ENCODE measurements around the gene EXTL1. TPM values are rescaled to one million over a fixed set of nuclear protein-coding genes. Genes with fewer than 3 reads are reported as not detected.

The EXTL1 gene
- total and polyA plus RNA-seq, 4 donors = 2.3 to 14.8 (median 7.9) TPM

DNA sequence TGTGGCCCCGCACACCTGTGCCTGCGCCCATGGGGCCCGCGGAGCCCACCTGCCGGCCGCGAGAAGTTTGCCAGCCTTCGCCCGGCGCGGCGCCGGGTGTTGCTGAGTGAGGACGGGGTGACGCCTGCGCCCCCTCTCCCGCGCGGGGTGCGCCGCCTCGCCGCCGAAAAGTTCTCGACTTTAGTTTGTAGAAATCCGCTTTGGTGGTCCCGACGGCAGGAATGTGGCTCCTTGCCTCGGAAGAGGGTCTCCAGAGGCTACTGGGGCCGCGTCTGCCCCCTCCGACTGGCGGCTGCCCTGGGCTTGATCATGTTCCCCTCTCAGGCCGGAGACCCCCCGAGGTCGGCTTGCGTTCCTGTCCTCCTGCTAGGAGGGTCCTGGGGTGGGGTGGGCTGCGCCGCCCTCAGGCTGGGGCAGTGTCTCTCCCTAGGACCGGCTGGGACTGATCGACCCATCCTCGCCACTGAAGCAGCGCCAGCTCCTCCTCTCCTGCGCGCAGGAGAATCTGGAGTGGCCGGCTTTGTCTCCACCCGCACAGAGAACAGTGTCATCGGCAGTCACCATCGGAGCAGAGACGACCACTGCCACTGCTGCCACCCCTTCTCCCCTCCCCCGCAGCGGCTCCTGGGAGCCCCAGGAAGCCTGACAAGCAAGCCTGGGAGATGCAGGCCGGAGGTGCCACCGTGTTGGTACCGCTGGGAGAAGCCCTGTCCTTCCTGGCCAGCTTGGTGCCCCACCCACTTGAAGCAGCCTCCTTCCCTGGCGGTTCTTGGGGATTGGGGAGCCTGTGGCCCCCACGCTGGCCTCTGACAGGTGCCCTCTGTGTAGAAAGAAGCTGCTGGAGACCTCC lies 24.9 kb downstream of the EXTL1 start:
- H3K36me3 ChIP-seq (ENCODE audit: control insufficient read depth, insufficient read depth, low read length) = no peaks in the 10 kb centered on the region
- H3K4me1 ChIP-seq (ENCODE audit: control insufficient read depth, insufficient read depth, low read length) = peaks cover 20% of the 10 kb centered on the region
- 3% methylated on average over 57 of the region's 57 CpGs for WGBS (ENCODE audit: insufficient coverage)
- H3K4me3 ChIP-seq (ENCODE audit: low read depth, low read length) = no peak overlapping the region
- DNase-seq (ENCODE audit: low read depth in 4 of 6, low spot score in 6 of 6) = no peak
- H3K27ac ChIP-seq (ENCODE audit: low read depth, low read length) = no peak overlapping the region
- H3K27me3 ChIP-seq (ENCODE audit: control insufficient read depth, insufficient read depth, low read length) = peaks cover 47% of the 10 kb centered on the region
- H3K9me3 ChIP-seq (ENCODE audit: control insufficient read depth, insufficient read depth, low read length) = no peaks in the 10 kb centered on the region

DNA sequence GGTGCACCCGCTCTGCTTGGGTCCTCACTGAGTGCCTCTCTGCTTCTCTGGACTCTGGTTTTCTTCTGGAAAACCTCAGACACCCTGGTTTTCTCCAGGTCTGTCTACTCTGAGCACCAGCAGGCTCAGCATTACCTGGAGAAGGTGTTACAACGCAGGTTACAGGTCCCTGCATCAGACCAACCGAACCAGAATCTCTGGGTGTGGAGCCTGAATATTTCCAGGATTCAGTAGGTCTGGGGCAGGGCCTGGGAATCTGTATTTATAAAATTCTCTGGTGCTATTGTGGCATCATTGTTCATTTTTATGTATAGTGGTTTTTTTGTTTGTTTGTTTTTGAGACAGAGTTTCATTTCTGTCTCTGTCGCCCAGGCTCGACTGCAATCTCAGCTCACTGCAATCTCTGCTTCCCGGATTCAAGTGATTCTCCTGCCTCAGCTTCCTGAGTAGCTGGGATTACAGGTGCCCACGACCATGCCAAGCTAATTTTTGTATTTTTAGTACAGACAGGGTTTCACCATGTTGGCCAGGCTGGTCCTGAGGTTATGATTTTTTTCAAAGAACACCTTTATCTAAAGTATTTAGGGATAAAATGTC lies 25.8 kb downstream of the EXTL1 start:
- Histone ChIP-seq H3K4me1 (ENCODE audit: control insufficient read depth, insufficient read depth, low read length) (peaks cover 20% of the 10 kb centered on the region), H3K27ac (ENCODE audit: low read depth, low read length) (no peak overlapping the region), H3K36me3 (ENCODE audit: control insufficient read depth, insufficient read depth, low read length) (no peaks in the 10 kb centered on the region), H3K4me3 (ENCODE audit: low read depth, low read length) (no peak overlapping the region), H3K27me3 (ENCODE audit: control insufficient read depth, insufficient read depth, low read length) (peaks cover 47% of the 10 kb centered on the region), H3K9me3 (ENCODE audit: control insufficient read depth, insufficient read depth, low read length) (no peaks in the 10 kb centered on the region)
- WGBS (ENCODE audit: insufficient coverage) = 69% methylated on average over 6 of the region's 7 CpGs
- no peak for DNase-seq (ENCODE audit: low read depth in 4 of 6, low spot score in 6 of 6)

DNA sequence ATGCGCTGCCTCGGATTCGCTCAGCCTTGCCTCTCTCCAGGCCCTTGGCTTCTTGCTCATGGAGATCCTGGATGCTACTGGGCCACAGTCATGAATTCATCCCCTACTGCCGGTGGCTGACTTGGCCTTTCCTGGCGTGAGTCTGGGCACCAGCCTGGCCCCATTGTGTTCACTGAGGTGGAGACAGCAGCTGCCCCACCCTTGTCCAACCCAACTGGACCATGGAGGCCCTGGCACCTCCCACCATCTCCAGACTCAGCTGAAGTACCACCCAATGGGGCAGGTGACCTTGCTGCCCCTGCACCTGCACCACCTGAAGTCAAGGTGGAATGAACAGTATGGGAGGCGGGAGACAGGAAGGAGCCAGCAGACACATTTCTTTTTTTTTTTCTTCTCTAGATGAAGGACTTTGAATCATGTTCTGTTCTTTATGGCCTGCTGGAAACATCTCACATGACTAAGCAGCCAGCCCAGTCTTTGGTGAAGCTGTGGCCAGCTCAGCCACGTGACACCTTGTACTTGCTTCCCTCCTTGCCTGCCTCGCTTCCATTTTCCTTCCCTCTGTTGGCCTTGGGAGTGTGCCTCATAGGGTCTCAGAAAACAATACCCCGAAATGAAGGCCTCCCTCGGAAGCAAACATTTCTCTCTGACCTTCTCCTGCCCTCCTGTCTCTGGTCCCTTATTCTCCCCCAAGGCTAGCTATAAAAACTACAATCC lies 28.1 kb downstream of the EXTL1 start:
- Histone ChIP-seq H3K4me3 (ENCODE audit: low read depth, low read length) (no peak overlapping the region), H3K27me3 (ENCODE audit: control insufficient read depth, insufficient read depth, low read length) (peaks cover 37% of the 10 kb centered on the region)
- 69% methylated on average over 9 of the region's 10 CpGs for WGBS (ENCODE audit: insufficient coverage)

GRCh38 chr1:26050248-26050640 lies 28.7 kb downstream of the EXTL1 start:
- H3K9me3 ChIP-seq (ENCODE audit: control insufficient read depth, insufficient read depth, low read length) = no peaks in the 10 kb centered on the region
- no CpG with 5 or more reads among the region's 6 CpGs for WGBS (ENCODE audit: insufficient coverage)
- H3K4me3 ChIP-seq (ENCODE audit: low read depth, low read length) = no peak overlapping the region
- no peak for DNase-seq (ENCODE audit: low read depth in 4 of 6, low spot score in 6 of 6)
- H3K27ac ChIP-seq (ENCODE audit: low read depth, low read length) = no peak overlapping the region
- no peaks in the 10 kb centered on the region for H3K36me3 ChIP-seq (ENCODE audit: control insufficient read depth, insufficient read depth, low read length)
- peaks cover 16% of the 10 kb centered on the region for H3K4me1 ChIP-seq (ENCODE audit: control insufficient read depth, insufficient read depth, low read length)
- H3K27me3 ChIP-seq (ENCODE audit: control insufficient read depth, insufficient read depth, low read length) = peaks cover 32% of the 10 kb centered on the region

More for the DNA sequence above, 28.1 kb downstream of the EXTL1 start:
- DNase-seq (ENCODE audit: low read depth in 4 of 6, low spot score in 6 of 6) = no peak
- H3K36me3 ChIP-seq (ENCODE audit: control insufficient read depth, insufficient read depth, low read length) = no peaks in the 10 kb centered on the region
- H3K4me1 ChIP-seq (ENCODE audit: control insufficient read depth, insufficient read depth, low read length) = peaks cover 20% of the 10 kb centered on the region
- no peak overlapping the region for H3K27ac ChIP-seq (ENCODE audit: low read depth, low read length)
- no peaks in the 10 kb centered on the region for H3K9me3 ChIP-seq (ENCODE audit: control insufficient read depth, insufficient read depth, low read length)

DNA sequence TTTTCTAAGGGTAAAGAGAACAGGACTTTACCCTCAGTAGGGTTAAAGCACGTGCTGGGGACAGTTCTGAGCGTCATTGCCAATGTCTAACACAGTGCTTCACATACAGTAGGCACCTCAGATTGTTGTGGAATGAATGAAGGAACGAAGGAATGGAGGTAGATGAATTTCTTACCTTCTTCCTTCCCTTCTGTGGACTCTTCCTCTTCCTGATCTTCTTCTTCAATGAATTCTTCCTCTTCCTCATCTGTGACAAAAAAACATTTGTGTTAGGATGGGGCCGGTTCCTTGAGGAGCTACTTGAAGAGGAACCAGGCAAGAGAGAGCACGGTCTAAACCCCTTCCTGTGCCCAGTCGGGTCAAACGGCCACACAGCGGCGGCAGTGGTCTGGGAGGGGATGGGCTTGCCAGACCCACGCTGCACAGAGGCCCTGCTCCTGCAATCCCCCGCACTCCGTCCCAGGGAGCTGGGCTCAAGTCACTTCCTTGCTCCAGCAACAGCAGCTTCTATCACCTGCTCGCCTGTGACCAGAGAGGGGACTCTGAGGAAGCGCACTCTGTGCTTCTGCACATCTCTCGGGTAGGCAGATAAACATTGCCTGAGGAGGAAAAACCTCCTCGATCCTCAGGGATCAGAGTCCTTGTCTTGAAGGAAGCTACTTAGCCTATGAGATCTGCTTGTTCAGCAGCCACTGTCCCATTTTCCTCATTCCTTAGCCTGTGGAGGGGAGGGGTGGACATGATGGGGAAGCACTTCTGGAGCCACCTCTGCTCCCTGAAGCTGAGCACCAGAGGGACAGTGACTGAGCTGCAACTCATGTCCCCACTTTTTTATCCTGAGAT lies 32.4 kb downstream of the EXTL1 start:
- peaks cover 8% of the 10 kb centered on the region for H3K27me3 ChIP-seq (ENCODE audit: control insufficient read depth, insufficient read depth, low read length)
- 19% methylated on average over 13 of the region's 16 CpGs for WGBS (ENCODE audit: insufficient coverage)
- no peaks in the 10 kb centered on the region for H3K36me3 ChIP-seq (ENCODE audit: control insufficient read depth, insufficient read depth, low read length)
- no peaks in the 10 kb centered on the region for H3K9me3 ChIP-seq (ENCODE audit: control insufficient read depth, insufficient read depth, low read length)
- no peak for DNase-seq (ENCODE audit: low read depth in 4 of 6, low spot score in 6 of 6)
- H3K4me3 ChIP-seq (ENCODE audit: low read depth, low read length) = no peak overlapping the region
- H3K4me1 ChIP-seq (ENCODE audit: control insufficient read depth, insufficient read depth, low read length) = no peaks in the 10 kb centered on the region
- H3K27ac ChIP-seq (ENCODE audit: low read depth, low read length) = no peak overlapping the region

DNA sequence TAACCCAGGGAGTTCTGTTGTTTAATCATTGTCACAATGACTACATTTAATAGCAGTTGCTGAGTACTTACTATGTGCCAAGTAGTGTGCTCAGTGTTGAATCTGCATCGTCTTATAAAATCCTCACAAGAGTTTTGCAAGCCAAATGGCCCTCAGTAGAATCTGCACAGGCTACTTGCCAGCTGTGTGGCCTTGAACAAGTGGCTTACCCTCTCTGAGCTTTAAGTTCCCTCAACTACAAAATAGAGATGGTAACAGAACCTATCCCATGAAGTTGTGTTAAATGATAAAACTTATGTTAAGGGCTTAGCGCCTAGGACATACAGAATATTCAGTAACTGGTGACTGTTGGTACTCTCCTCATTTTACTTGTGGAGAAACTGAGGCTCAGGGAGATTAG lies 33.5 kb downstream of the EXTL1 start:
- H3K27ac ChIP-seq (ENCODE audit: low read depth, low read length) = no peak overlapping the region
- no CpG with 5 or more reads among the region's 2 CpGs for WGBS (ENCODE audit: insufficient coverage)
- H3K27me3 ChIP-seq (ENCODE audit: control insufficient read depth, insufficient read depth, low read length) = peaks cover 3% of the 10 kb centered on the region
- no peak overlapping the region for H3K4me3 ChIP-seq (ENCODE audit: low read depth, low read length)
- DNase-seq (ENCODE audit: low read depth in 4 of 6, low spot score in 6 of 6) = no peak
- H3K9me3 ChIP-seq (ENCODE audit: control insufficient read depth, insufficient read depth, low read length) = no peaks in the 10 kb centered on the region
- H3K36me3 ChIP-seq (ENCODE audit: control insufficient read depth, insufficient read depth, low read length) = no peaks in the 10 kb centered on the region
- no peaks in the 10 kb centered on the region for H3K4me1 ChIP-seq (ENCODE audit: control insufficient read depth, insufficient read depth, low read length)

DNA sequence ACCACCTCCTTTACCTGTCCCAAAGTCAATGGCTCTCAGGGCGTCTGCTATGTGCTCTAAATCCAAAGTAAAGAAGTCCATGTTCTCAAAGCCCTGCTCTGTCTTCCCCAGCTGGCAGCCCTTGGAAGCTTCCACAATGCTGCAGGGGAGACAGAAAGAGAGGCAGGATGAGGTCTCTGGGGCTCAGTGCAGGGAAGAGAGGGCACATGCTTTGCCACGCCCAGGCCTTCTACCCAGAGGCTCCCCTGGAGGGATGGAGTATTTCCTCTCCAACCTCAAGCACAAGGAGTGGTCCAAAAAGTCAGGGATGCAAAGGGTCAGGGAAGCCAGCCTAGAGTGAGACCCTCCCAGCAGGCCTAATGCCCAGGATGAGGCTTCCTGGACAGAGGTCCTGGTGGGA lies 35.6 kb downstream of the EXTL1 start:
- Histone ChIP-seq H3K9me3 (ENCODE audit: control insufficient read depth, insufficient read depth, low read length) (no peaks in the 10 kb centered on the region), H3K36me3 (ENCODE audit: control insufficient read depth, insufficient read depth, low read length) (no peaks in the 10 kb centered on the region), H3K4me3 (ENCODE audit: low read depth, low read length) (no peak overlapping the region), H3K27ac (ENCODE audit: low read depth, low read length) (no peak overlapping the region), H3K27me3 (ENCODE audit: control insufficient read depth, insufficient read depth, low read length) (peaks cover 8% of the 10 kb centered on the region), H3K4me1 (ENCODE audit: control insufficient read depth, insufficient read depth, low read length) (no peaks in the 10 kb centered on the region)
- DNase-seq (ENCODE audit: low read depth in 4 of 6, low spot score in 6 of 6) = no peak
- 88% methylated on average over 1 of the region's 2 CpGs for WGBS (ENCODE audit: insufficient coverage)

- H3K36me3 ChIP-seq (ENCODE audit: control insufficient read depth, insufficient read depth, low read length) = no peaks in the 10 kb centered on the region
- no peaks in the 10 kb centered on the region for H3K4me1 ChIP-seq (ENCODE audit: control insufficient read depth, insufficient read depth, low read length)
- DNase-seq (ENCODE audit: low read depth in 4 of 6, low spot score in 6 of 6) = no peak
- no peaks in the 10 kb centered on the region for H3K9me3 ChIP-seq (ENCODE audit: control insufficient read depth, insufficient read depth, low read length)
- peaks cover 8% of the 10 kb centered on the region for H3K27me3 ChIP-seq (ENCODE audit: control insufficient read depth, insufficient read depth, low read length)
- no peak overlapping the region for H3K4me3 ChIP-seq (ENCODE audit: low read depth, low read length)
- WGBS (ENCODE audit: insufficient coverage) = 80% methylated on average over 5 of the region's 5 CpGs
- no peak overlapping the region for H3K27ac ChIP-seq (ENCODE audit: low read depth, low read length)
Observed at GRCh38 chr1:26058052-26058595, 36.5 kb downstream of the EXTL1 start.

DNA sequence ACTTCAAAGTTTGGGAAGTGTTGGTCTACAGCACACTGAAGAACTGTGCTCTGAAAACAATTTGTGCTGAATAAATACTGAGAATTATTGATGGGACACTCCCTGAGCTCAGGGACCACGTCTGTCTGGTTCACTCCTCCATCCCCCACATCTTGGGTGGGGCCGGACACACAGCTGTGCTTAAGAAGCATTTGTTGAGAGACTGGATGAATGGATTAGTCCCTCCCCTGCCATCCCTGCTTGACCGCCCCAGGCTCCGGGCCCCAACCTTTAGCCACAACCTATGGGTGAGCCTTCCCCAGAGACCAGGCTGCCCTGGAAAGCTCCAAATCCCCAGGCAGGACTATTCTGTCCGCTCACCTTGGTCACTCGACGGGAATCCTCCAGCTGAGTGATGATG lies 38.3 kb downstream of the EXTL1 start:
- Histone ChIP-seq H3K9me3 (ENCODE audit: control insufficient read depth, insufficient read depth, low read length) (no peaks in the 10 kb centered on the region), H3K4me1 (ENCODE audit: control insufficient read depth, insufficient read depth, low read length) (no peaks in the 10 kb centered on the region), H3K4me3 (ENCODE audit: low read depth, low read length) (no peak overlapping the region), H3K36me3 (ENCODE audit: control insufficient read depth, insufficient read depth, low read length) (no peaks in the 10 kb centered on the region), H3K27ac (ENCODE audit: low read depth, low read length) (no peak overlapping the region), H3K27me3 (ENCODE audit: control insufficient read depth, insufficient read depth, low read length) (peaks cover 6% of the 10 kb centered on the region)
- WGBS (ENCODE audit: insufficient coverage) = 66% methylated on average over 5 of the region's 7 CpGs
- DNase-seq (ENCODE audit: low read depth in 4 of 6, low spot score in 6 of 6) = no peak

Data from spinal cord (tissue), 10 donors.